K562 (cell line): ENCODE measurements around the gene CMTR1. TPM values are rescaled to one million over a fixed set of nuclear protein-coding genes. Genes with fewer than 3 reads are reported as not detected.

Source experiments
- BCOR ChIP-seq: fragments of 450-650 bp; IDR thresholded peaks from 2 replicates; pipeline ENCODE4 v1.6.1; 2016
- DLX4 ChIP-seq: fragments of 250-450 bp; sonication (Bioruptor Pico); IDR thresholded peaks from 2 replicates; pipeline ENCODE4 v1.6.1; 2021; ENCODE audit warnings: mild to moderate bottlenecking
- GATA2 ChIP-seq: sonication (generic); formaldehyde crosslinking; IDR thresholded peaks from 2 replicates; pipeline ENCODE4 v1.4.0; 2020; ENCODE audit warnings: mild to moderate bottlenecking, missing genetic modification reagents
- GTF2F1 ChIP-seq: IDR thresholded peaks from 2 replicates; pipeline ENCODE4 v1.6.1; 2011; ENCODE audit warnings: low read depth, low read length, improper control_type of control experiment
- HMG20B ChIP-seq: fragments of 250-450 bp; sonication (Bioruptor Pico); IDR thresholded peaks from 2 replicates; pipeline ENCODE4 v1.5.0; 2021; ENCODE audit warnings: mild to moderate bottlenecking
- HMGN3 ChIP-seq: IDR thresholded peaks from 2 replicates; pipeline ENCODE4 v1.6.1; 2011; ENCODE audit warnings: borderline replicate concordance, low read depth, mild to moderate bottlenecking, mixed read lengths, low read length; ENCODE audit not compliant: insufficient read length; ENCODE audit errors: extremely low read depth
- MEIS2 ChIP-seq: fragments of 450-650 bp; IDR thresholded peaks from 2 replicates; pipeline ENCODE4 v1.6.1; 2014; ENCODE audit warnings: mild to moderate bottlenecking; ENCODE audit not compliant: partially characterized antibody
- NR1H2 ChIP-seq: sonication (generic); formaldehyde crosslinking; IDR thresholded peaks from 2 replicates; pipeline ENCODE4 v1.4.0; 2020; ENCODE audit warnings: mild to moderate bottlenecking, missing genetic modification reagents
- POLR3G ChIP-seq: IDR thresholded peaks from 2 replicates; pipeline ENCODE4 v1.6.1; 2011; ENCODE audit not compliant: insufficient read length, insufficient replicate concordance; ENCODE audit errors: extremely low read depth
- RBM34 ChIP-seq: fragments of 200-400 bp; formaldehyde crosslinking; IDR thresholded peaks from 2 replicates; pipeline ENCODE4 v1.6.1; 2018; ENCODE audit warnings: low read length, borderline replicate concordance; ENCODE audit not compliant: insufficient read depth
- TBL1XR1 ChIP-seq, 2 experiments: IDR thresholded peaks; 2 replicates each; pipeline ENCODE4 v1.6.1; 2012; ENCODE audit warnings: improper control_type of control experiment in 2 of 2, low read length in 2 of 2, mild to moderate bottlenecking in 1 of 2
- ZBTB1 ChIP-seq: sonication (generic); formaldehyde crosslinking; IDR thresholded peaks from 2 replicates; pipeline ENCODE4 v1.8.1; 2023; ENCODE audit warnings: missing genetic modification reagents, low read depth, mild to moderate bottlenecking, borderline replicate concordance
- ZBTB5 ChIP-seq: fragments of 450-650 bp; IDR thresholded peaks from 2 replicates; pipeline ENCODE4 v1.6.1; 2017; ENCODE audit warnings: antibody characterized with exemption
- ZBTB9 ChIP-seq: fragments of 450-650 bp; formaldehyde crosslinking; IDR thresholded peaks from 2 replicates; pipeline ENCODE4 v1.4.0; 2020; ENCODE audit warnings: mild to moderate bottlenecking, moderate library complexity
- ZNF165 ChIP-seq: fragments of 250-450 bp; sonication (Bioruptor Pico); IDR thresholded peaks from 2 replicates; pipeline ENCODE4 v1.4.0; 2020; ENCODE audit warnings: borderline replicate concordance
- ZNF445 ChIP-seq: fragments of 250-450 bp; sonication (Bioruptor Pico); IDR thresholded peaks from 2 replicates; pipeline ENCODE4 v1.4.0; 2020; ENCODE audit warnings: low read depth, mild to moderate bottlenecking, moderate library complexity
- ZNF717 ChIP-seq: fragments of 250-450 bp; sonication (Bioruptor Pico); IDR thresholded peaks from 2 replicates; pipeline ENCODE4 v1.5.0; 2021
- polyA plus RNA-seq, 8 experiments: library from polyadenylated mRNA; depleted of rRNA in 4 of 8; stranded (reverse) in 5 of 8; unstranded in 3 of 8; fragments of >200 nt; fragmentation: Nextera tagmentation in 2 of 8; fragmentation: Illumina TruSeq in 1 of 8; extraction: Ambion mirVana in 2 of 8; extraction: Trizol in 1 of 8; gene quantifications; 2 replicates each; pipeline versions ENCODE4 v1.2.1 to v1.2.3, GENCODE V29; 2011 to 2014; ENCODE audit warnings: inconsistent platforms in 1 of 8, missing spikeins in 1 of 8
- total RNA-seq, 7 experiments: library from RNA; depleted of rRNA in 6 of 7; stranded (reverse); fragments of >200 nt in 6 of 7; fragmentation: Illumina TruSeq in 2 of 7; extraction: Trizol in 2 of 7; gene quantifications; 2 replicates each; pipeline versions ENCODE4 v1.2.1 to v1.2.3, GENCODE V29; 2011 to 2021; ENCODE audit warnings: low replicate concordance in 1 of 7
- TF ChIP-seq, protein P1 (sequence below): fragments of 250-450 bp; sonication (Bioruptor Pico); IDR thresholded peaks from 2 replicates; pipeline ENCODE4 v1.5.0; 2020; ENCODE audit warnings: mild to moderate bottlenecking
- TF ChIP-seq, protein P2 (sequence below), 2 experiments: IDR thresholded peaks; 2 replicates each; pipeline ENCODE4 v1.6.1; 2011; ENCODE audit warnings: borderline replicate concordance in 1 of 2, control low read depth in 1 of 2, low read depth in 1 of 2, low read length in 1 of 2, mild to moderate bottlenecking in 1 of 2, mixed read lengths in 1 of 2, moderate library complexity in 1 of 2; ENCODE audit not compliant: insufficient read depth in 1 of 2, insufficient read length in 1 of 2, poor library complexity in 1 of 2, severe bottlenecking in 1 of 2; ENCODE audit errors: extremely low read depth in 1 of 2
- TF ChIP-seq, protein P3 (sequence below), 2 experiments: fragments of 450-650 bp; IDR thresholded peaks; 2 replicates each; pipeline ENCODE4 v1.6.1; 2016

Gene CMTR1
- total and polyA plus RNA-seq, 9 of the 15 experiments (the other 6 are each of a cell fraction or from before 2014, with no cell fraction given) = 2.9 to 63.5 (median 49.5) TPM

DNA sequence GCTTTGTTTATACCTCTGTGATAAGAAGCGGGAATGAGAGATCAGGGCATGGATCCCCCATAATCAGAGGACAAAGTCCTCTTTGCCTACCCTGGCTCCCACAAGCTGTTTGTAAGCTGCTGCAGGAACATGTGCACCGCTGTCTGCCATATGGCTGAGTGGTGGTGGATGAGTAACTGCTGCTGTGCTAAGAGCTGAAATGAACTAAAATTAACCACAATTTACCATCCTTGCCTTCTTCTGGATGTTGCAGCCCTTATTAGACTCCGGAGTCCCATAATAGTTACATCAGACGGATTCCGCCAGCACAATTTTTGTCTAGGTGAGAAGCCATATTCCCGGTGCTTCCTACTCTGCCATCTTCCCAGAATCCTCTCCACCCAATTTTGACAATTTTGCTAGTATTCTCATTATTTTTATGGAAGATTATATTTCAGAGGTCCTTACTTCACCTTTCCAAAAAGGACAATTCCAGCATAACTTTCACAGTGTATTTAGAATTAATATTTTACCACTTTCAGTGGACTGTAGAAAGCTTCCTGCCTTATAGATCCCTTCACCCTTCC, 6.0 kb upstream of the CMTR1 start (continued):
- TF ChIP-seq HMGN3 = no peak
- TF ChIP-seq, protein P1, sequence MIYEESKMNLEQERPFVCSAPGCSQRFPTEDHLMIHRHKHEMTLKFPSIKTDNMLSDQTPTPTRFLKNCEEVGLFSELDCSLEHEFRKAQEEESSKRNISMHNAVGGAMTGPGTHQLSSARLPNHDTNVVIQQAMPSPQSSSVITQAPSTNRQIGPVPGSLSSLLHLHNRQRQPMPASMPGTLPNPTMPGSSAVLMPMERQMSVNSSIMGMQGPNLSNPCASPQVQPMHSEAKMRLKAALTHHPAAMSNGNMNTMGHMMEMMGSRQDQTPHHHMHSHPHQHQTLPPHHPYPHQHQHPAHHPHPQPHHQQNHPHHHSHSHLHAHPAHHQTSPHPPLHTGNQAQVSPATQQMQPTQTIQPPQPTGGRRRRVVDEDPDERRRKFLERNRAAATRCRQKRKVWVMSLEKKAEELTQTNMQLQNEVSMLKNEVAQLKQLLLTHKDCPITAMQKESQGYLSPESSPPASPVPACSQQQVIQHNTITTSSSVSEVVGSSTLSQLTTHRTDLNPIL (CRISPR knock-in tag) = no peak
- TF ChIP-seq ZBTB5 = no peak
- no peak for TF ChIP-seq ZBTB1 (CRISPR knock-in tag)
- no peak for TF ChIP-seq TBL1XR1 (IDR thresholded peaks at IDR 0.05; ENCODE audit: low read length in 2 of 2)
- no peak for TF ChIP-seq MEIS2
- TF ChIP-seq ZNF717 (CRISPR knock-in tag) = 0 out of 2 replicates have a peak, but pooled peaks have one; percentile 50
- TF ChIP-seq HMG20B (CRISPR knock-in tag) = no peak
- TF ChIP-seq GTF2F1 = no peak
- TF ChIP-seq POLR3G = no peak
- TF ChIP-seq, protein P2, sequence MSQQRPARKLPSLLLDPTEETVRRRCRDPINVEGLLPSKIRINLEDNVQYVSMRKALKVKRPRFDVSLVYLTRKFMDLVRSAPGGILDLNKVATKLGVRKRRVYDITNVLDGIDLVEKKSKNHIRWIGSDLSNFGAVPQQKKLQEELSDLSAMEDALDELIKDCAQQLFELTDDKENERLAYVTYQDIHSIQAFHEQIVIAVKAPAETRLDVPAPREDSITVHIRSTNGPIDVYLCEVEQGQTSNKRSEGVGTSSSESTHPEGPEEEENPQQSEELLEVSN (IDR thresholded peaks at IDR 0.05; ENCODE audit: borderline replicate concordance in 1 of 2, extremely low read depth in 1 of 2, insufficient read depth in 1 of 2, insufficient read length in 1 of 2, low read depth in 1 of 2, low read length in 1 of 2, poor library complexity in 1 of 2, severe bottlenecking in 1 of 2) = peak; percentile 26 to 70
- TF ChIP-seq RBM34 = no peak
- TF ChIP-seq NR1H2 (CRISPR knock-in tag) = no peak
- TF ChIP-seq DLX4 (CRISPR knock-in tag) = no peak
- TF ChIP-seq ZNF165 (CRISPR knock-in tag) = no peak
- no peak for TF ChIP-seq GATA2
- no peak for TF ChIP-seq ZBTB9 (CRISPR knock-in tag)
- TF ChIP-seq BCOR = no peak
- TF ChIP-seq, protein P3, sequence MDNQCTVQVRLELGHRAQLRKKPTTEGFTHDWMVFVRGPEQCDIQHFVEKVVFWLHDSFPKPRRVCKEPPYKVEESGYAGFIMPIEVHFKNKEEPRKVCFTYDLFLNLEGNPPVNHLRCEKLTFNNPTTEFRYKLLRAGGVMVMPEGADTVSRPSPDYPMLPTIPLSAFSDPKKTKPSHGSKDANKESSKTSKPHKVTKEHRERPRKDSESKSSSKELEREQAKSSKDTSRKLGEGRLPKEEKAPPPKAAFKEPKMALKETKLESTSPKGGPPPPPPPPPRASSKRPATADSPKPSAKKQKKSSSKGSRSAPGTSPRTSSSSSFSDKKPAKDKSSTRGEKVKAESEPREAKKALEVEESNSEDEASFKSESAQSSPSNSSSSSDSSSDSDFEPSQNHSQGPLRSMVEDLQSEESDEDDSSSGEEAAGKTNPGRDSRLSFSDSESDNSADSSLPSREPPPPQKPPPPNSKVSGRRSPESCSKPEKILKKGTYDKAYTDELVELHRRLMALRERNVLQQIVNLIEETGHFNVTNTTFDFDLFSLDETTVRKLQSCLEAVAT (IDR thresholded peaks at IDR 0.05) = 0 out of 4 replicates have a peak, but pooled peaks of 1 of the 2 experiments have one; percentile 11
- no peak for TF ChIP-seq ZNF445 (CRISPR knock-in tag)
